Activated CD8-positive, alpha-beta memory T cell treated with anti-CD3 and anti-CD28 coated beads, Interleukin-2, amount 10 ng/mL, durations not matched to agents 7 days and 5 days (primary cell): Measurements from ENCODE around the gene SERPINA12. TPM values are rescaled to one million over a fixed set of nuclear protein-coding genes. Genes with fewer than 3 reads are reported as not detected.

Source experiments
- ATAC-seq: fragments of 150-1000 bp; cut with Tn5 transposase; one replicate; pipeline ENCODE4 v1.10.0; 2021; ENCODE audit warnings: moderate library complexity
- CTCF ChIA-PET: fragments of 350-600 bp; sonication (Branson Sonifier 250); formaldehyde crosslinking; loops from one replicate; lab custom pipeline; 2021; ENCODE audit warnings: antibody characterized with exemption; lab: Charles Lee
- DNase-seq: peaks from one replicate; pipeline ENCODE4 v3.0.0-alpha.2; 2020
- H3K27ac Mint-ChIP-seq: one replicate; pipeline ENCODE4 v1.8.0; 2021; ENCODE audit warnings: mild to moderate bottlenecking, mixed read lengths
- H3K27me3 Mint-ChIP-seq: one replicate; pipeline ENCODE4 v1.8.0; 2021; ENCODE audit warnings: mixed read lengths
- H3K36me3 Mint-ChIP-seq: one replicate; pipeline ENCODE4 v1.8.0; 2021; ENCODE audit warnings: mild to moderate bottlenecking, mixed read lengths
- H3K4me1 Mint-ChIP-seq: one replicate; pipeline ENCODE4 v1.8.0; 2021; ENCODE audit warnings: mixed read lengths
- H3K4me3 Mint-ChIP-seq: one replicate; pipeline ENCODE4 v1.8.0; 2021; ENCODE audit warnings: mild to moderate bottlenecking, moderate library complexity, mixed read lengths
- H3K9me3 Mint-ChIP-seq: one replicate; pipeline ENCODE4 v1.8.0; 2022; ENCODE audit warnings: low read depth, mixed read lengths
- total RNA-seq, 2 experiments: library from RNA; stranded (reverse); gene quantifications; one replicate each; pipeline ENCODE4 v1.2.3, GENCODE V29; 2021

The SERPINA12 gene
- total RNA-seq, 2 experiments from 2014 or later = not detected

DNA sequence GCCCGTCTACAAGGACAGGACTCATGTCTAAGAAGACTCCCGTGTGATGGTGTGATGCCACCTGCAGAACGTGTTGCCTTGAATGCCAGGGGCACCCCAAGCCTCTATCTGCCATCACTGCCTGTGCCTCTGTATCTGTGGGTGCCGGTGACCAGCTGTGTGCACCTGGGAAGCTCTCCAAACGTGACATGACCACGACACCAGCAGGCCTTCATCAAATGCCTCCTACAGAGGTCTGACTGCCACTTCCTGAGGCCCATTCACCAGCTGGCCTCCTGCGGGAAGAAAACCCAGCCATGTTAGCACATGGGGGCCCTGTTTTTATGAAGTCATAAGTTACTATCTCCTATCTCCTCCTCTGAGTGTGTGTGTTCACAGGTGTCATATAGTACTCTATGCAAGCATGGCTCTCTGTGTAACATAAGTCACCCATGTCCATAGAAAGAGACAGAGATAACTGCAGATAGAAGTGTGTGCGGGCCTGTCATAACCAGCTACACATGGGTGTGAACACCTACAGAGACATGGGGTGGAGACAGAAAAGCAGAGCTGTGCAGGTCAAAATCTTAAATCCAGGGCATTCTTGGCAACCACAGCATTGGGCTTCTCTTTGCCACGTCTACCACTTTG is 33.7 kb upstream of the SERPINA12 start:
- CTCF ChIA-PET = no interaction called here
- Mint-ChIP-seq H3K27me3 (no peaks in the 10 kb centered on the region), H3K4me1 (no peaks in the 10 kb centered on the region), H3K36me3 (no peaks in the 10 kb centered on the region), H3K9me3 (no peaks in the 10 kb centered on the region), H3K27ac (no peak overlapping the region), H3K4me3 (no peak overlapping the region)
- ATAC-seq = no peak
- no peak for DNase-seq

DNA sequence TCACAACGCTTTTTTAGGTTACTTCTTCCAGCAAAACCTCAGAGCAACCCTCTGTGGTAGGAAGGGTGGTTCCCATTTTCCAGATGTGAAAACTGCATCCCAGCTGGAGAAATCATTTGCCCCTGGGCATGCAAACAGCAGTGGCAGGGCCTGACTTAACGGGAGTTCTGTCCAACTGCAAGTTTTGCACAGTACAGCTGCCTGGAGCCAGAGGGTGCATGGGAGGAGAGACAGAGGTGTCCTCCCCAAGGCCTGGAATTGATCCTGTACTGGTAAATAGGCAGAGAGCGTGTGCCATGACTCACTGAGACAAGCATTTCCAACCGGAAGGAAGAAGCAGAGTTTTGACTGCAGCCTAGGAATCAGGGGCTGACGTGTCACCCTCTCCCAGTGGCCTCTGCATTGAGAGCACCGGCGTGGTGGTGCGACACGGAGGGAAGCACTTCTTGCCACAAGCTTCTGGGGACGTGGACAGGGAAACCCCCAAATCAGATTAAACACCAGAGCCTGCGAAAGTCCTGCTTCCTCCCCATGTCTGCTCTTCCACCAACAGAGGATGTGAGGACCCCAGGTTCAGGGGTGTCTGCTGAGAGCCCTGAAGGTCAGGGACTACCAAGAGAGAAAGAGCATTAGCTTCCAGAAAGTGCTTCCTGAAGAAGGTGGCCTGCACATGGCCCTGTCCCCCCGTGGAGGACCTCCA is 33.0 kb upstream of the SERPINA12 start:
- CTCF ChIA-PET = no interaction called here
- Mint-ChIP-seq H3K4me1 (no peaks in the 10 kb centered on the region), H3K36me3 (no peaks in the 10 kb centered on the region), H3K4me3 (no peak overlapping the region), H3K9me3 (no peaks in the 10 kb centered on the region), H3K27ac (no peak overlapping the region), H3K27me3 (no peaks in the 10 kb centered on the region)
- ATAC-seq (no peak), DNase-seq (peak; percentile 36)

DNA sequence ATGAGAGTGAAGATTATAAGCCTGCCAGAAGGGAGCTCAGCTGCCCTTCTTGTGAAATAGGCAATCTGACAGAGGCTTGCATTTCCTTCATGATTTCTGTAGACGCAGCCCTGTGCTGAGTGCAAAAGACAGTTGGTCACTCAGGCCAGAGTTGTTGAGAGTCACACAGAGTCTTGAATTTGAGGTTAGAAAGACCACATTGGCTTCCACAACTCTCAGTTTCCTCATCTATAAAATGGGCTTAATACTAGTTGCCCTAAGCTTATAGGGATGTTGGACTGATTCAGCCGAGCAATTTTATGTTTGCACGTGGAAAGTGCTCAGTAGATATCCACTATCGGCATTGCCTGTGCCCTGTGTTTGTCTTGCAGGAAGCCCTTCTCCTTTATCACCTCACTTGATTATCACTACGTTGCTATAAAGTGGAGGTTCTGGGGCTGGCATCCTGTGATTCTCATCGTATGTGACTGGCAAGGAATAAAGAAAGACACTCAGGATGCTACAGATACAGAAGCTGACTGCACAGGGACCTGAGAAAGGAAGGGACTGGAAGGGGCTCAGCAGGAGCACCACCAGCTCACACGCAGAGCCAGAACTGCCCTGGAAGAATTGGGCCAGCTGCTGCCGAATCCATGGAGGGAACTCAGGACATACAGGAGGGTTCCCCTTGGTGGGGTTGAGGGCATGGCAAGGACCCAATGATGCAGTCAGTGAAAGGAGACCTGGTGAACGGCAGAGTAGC is 32.1 kb upstream of the SERPINA12 start:
- no peak overlapping the region for H3K4me3 Mint-ChIP-seq
- H3K4me1 Mint-ChIP-seq = no peaks in the 10 kb centered on the region
- ATAC-seq = no peak
- no peaks in the 10 kb centered on the region for H3K27me3 Mint-ChIP-seq
- H3K27ac Mint-ChIP-seq = no peak overlapping the region
- no peaks in the 10 kb centered on the region for H3K9me3 Mint-ChIP-seq
- no peaks in the 10 kb centered on the region for H3K36me3 Mint-ChIP-seq
- peak; percentile 28 for DNase-seq
- CTCF ChIA-PET = interaction anchor here (1.1 kb wide), 1 partner anchor 8 kb away, joined by 8 read pairs; no protein-coding TSS in a partner anchor

DNA sequence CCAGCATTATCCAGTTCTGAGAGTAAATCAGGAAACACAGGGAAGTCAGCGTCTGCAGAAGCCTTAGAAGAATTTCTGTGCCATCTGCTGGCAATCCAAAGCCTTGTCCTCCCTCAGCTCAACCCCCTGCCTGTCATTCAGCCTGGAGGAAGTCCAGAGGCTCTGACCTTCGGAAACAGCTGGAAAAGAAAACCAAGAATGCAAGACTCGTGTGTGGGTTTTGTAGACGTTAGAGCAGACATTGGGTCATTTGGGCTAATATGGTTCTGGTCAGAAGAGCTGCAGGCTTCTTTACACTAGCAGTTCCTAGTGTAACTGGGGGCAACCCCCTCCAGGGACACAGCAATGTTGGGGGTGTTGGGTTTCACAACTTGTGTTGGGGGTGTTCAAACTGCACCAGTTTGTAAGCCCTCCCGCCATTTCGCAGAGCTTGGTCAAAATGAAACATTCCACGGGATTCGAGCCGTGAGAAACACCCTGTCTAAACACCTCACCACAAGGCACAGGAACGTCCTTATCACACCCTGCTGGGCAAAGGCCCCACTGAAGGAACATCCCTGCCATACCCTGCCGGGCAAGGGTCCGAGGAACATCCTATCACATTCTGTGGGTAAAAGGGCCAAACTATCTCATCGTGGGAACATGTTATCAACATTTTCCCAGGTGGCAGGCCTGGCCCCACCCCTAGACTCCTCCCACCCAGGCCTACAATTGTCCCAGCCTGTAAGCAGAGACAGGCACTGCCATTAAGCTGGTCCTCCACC is 30.9 kb upstream of the SERPINA12 start:
- Mint-ChIP-seq H3K4me3 (no peak overlapping the region), H3K9me3 (no peaks in the 10 kb centered on the region)

DNA sequence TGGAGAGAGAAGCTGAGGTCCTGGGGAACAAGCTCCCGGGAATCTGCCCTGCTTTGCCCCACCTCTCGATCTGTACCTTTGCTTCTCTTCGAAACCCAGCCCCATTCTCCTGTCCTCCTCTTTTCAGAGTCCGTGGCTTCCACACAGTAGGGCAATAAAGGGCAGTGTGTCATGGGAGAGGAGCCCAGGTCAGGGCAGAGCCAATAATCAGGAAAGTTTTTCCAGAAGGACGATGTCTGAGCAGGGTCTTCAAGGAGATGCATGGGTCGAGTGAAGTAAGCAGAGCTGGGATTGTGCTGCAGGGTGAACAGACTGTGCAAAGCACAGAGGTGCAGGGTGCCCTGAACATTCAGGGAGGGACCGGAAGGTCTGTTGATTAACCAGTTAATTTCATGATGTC is 29.9 kb upstream of the SERPINA12 start:
- no peaks in the 10 kb centered on the region for H3K9me3 Mint-ChIP-seq
- no peak for ATAC-seq
- H3K27me3 Mint-ChIP-seq = no peaks in the 10 kb centered on the region
- CTCF ChIA-PET = interaction anchor here (0.6 kb wide), 1 partner anchor 105 kb away, joined by 3 read pairs; no protein-coding TSS in a partner anchor
- no peak overlapping the region for H3K27ac Mint-ChIP-seq
- no peak for DNase-seq
- no peaks in the 10 kb centered on the region for H3K4me1 Mint-ChIP-seq
- H3K36me3 Mint-ChIP-seq = no peaks in the 10 kb centered on the region
- no peak overlapping the region for H3K4me3 Mint-ChIP-seq

More for the DNA sequence above, 30.9 kb upstream of the SERPINA12 start:
- peak; percentile 28 for DNase-seq
- Mint-ChIP-seq H3K27me3 (no peaks in the 10 kb centered on the region), H3K27ac (no peak overlapping the region), H3K36me3 (no peaks in the 10 kb centered on the region), H3K4me1 (no peaks in the 10 kb centered on the region)
- no peak for ATAC-seq
- CTCF ChIA-PET = interaction anchor here (1.1 kb wide), 1 partner anchor 9 kb away, joined by 8 read pairs; no protein-coding TSS in a partner anchor

DNA sequence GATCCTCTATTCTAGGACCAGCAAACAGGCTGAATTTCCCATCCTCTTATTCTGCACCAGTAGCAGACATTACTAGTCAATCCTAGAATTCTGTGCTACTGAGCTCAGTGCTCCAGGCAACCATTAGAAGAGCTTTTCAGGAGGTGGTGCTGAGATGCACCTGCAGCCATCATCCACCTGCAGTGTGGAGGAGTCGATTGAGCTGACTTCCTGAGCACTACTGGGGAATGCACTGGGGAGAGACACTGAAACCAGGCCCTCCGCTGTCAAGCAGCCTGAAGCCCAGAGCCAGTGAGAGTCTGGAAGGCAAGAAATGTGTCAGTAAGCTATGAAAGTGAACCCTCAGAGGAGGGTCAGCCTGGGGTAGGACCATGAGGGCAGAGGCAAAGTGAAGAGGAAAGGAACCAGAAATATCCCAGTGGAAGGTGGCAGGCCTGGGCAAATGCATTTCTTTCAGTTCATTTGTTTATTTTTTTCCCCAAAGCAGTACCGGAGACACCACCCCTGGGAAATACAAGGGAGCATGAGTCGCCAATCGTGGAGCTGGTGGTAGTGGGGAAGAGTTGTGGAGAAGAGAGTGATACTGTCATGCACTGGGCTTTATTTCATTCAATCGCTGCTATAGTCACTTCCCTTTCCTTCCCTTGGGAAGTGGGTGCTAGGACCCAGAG is 28.9 kb upstream of the SERPINA12 start:
- H3K4me1 Mint-ChIP-seq = no peaks in the 10 kb centered on the region
- DNase-seq = peak; percentile 22
- peaks cover 2% of the 10 kb centered on the region for H3K27me3 Mint-ChIP-seq
- CTCF ChIA-PET = interaction anchor here (1.3 kb wide), 1 partner anchor 11 kb away, joined by 5 read pairs; no protein-coding TSS in a partner anchor
- H3K4me3 Mint-ChIP-seq = no peak overlapping the region
- no peaks in the 10 kb centered on the region for H3K9me3 Mint-ChIP-seq
- H3K27ac Mint-ChIP-seq = no peak overlapping the region
- ATAC-seq = no peak
- H3K36me3 Mint-ChIP-seq = no peaks in the 10 kb centered on the region

DNA sequence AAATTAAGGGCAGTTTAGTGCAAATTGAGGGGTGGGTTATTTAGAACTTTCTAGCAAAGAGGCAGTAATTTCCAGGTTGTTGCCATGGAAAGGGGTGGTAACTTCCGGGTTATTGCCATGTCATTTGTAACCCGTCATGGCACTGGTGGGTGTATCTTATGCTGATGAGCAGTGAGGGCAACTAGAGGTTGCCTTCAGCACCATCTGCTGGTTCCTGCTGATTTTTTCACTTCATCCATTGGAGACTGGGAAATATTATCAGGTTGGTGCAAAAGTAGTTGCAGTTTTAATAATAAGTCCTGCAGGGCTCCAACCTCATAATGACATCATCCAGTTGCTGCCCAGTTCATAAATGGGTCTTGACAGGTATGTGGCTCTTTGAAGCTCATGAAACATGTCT is 27.6 kb upstream of the SERPINA12 start:
- DNase-seq (no peak), ATAC-seq (no peak)
- Mint-ChIP-seq H3K9me3 (no peaks in the 10 kb centered on the region), H3K36me3 (no peaks in the 10 kb centered on the region), H3K4me3 (no peak overlapping the region), H3K27ac (no peak overlapping the region), H3K4me1 (no peaks in the 10 kb centered on the region), H3K27me3 (peaks cover 2% of the 10 kb centered on the region)
- CTCF ChIA-PET = no interaction called here

DNA sequence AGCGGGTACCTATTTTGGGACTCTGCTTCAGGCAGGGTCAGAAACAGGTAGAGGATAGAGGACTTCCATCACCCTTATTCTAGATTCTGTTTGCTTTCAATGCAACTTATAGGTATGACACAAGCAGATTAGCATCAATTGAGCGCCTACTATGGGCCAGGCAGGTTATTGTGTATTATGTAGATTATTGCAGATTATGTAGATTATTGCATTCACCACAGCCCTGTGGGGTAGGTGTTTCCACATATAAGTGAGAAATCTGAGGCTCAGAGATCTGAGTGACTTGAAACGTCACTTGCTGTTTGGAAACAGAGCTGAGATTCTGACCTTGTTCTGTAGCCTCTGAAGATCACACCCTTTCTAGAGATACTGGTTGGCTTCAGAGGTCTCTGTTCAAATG is 26.2 kb upstream of the SERPINA12 start:
- H3K36me3 Mint-ChIP-seq = no peaks in the 10 kb centered on the region
- no peak overlapping the region for H3K27ac Mint-ChIP-seq
- no peak for ATAC-seq
- CTCF ChIA-PET = no interaction called here
- no peaks in the 10 kb centered on the region for H3K4me1 Mint-ChIP-seq
- DNase-seq = no peak
- H3K27me3 Mint-ChIP-seq = peaks cover 2% of the 10 kb centered on the region
- no peaks in the 10 kb centered on the region for H3K9me3 Mint-ChIP-seq
- H3K4me3 Mint-ChIP-seq = no peak overlapping the region

DNA sequence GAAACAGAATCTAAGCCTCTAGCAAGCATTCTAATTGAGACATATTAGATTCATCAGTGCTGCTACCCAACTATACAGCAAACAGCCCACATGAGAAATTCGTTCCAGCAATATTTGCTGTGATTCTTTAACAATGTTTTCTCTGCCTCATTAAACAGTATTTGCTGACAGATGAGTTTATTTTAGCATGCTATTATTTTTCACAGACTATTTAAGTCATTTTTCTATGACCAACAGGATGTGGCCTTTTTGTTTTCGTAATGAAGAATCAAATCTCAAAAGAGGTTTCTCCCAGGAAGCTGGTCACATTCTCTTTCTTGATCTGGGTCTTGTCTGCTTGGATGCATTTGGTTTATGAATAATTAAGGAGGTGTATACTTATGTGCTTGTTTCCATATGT is 23.2 kb upstream of the SERPINA12 start:
- Mint-ChIP-seq H3K9me3 (no peaks in the 10 kb centered on the region), H3K36me3 (no peaks in the 10 kb centered on the region), H3K27me3 (peaks cover 5% of the 10 kb centered on the region), H3K4me3 (no peak overlapping the region), H3K27ac (no peak overlapping the region), H3K4me1 (no peaks in the 10 kb centered on the region)
- no peak for DNase-seq
- ATAC-seq = no peak
- CTCF ChIA-PET = interaction anchor here (1.1 to 2.2 kb wide), 3 partner anchors 11 to 46 kb away, joined by 3 to 4 read pairs (median 3); no protein-coding TSS in a partner anchor

DNA sequence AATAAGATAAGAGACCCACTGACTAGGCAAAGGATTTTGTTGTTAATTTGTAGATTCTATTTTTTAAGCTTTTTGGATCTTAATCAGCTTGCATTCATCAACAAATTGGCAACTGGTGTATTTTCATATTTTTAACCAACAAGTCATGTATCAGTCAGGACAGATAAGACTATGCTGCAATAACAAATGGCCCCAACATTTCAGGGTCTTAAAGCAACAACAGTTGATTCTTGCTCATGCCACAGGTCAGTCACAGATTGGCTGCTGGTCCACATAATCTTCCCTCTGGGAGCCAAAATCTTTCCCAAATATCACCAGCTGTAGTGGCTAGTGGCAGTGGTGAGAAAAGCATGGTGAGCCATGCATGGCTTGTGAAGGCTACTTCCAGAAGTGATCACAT is 21.9 kb upstream of the SERPINA12 start:
- Mint-ChIP-seq H3K36me3 (no peaks in the 10 kb centered on the region), H3K4me1 (no peaks in the 10 kb centered on the region), H3K4me3 (no peak overlapping the region), H3K9me3 (no peaks in the 10 kb centered on the region), H3K27ac (no peak overlapping the region), H3K27me3 (peaks cover 13% of the 10 kb centered on the region)
- CTCF ChIA-PET = interaction anchor here (2.2 kb wide), 1 partner anchor 45 kb away, joined by 4 read pairs; no protein-coding TSS in a partner anchor
- no peak for ATAC-seq
- DNase-seq = no peak

DNA sequence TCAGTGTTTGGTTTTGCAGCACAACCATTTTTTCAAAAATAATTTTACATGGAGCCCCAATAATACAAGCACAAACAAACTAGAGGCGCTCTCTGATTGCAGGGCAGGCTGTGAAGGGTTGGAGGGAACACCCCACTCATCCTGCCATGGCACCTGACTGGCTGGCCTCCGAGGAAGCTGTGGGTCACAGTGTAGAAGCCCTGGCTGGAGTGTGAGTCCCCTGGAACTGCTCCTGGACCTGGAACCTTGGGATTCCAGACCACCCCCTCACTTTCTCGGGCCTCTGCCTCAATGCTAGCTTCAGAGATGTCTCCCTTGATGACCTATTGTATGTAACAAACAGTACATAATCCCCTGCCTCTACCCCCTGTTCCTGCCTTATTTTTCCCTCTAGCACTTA is 14.8 kb upstream of the SERPINA12 start:
- H3K9me3 Mint-ChIP-seq = peaks cover 9% of the 10 kb centered on the region
- CTCF ChIA-PET = no interaction called here
- no peaks in the 10 kb centered on the region for H3K36me3 Mint-ChIP-seq
- ATAC-seq (no peak), DNase-seq (peak; percentile 28)
- no peak overlapping the region for H3K27ac Mint-ChIP-seq
- H3K4me1 Mint-ChIP-seq = no peaks in the 10 kb centered on the region
- peaks cover 17% of the 10 kb centered on the region for H3K27me3 Mint-ChIP-seq
- no peak overlapping the region for H3K4me3 Mint-ChIP-seq

DNA sequence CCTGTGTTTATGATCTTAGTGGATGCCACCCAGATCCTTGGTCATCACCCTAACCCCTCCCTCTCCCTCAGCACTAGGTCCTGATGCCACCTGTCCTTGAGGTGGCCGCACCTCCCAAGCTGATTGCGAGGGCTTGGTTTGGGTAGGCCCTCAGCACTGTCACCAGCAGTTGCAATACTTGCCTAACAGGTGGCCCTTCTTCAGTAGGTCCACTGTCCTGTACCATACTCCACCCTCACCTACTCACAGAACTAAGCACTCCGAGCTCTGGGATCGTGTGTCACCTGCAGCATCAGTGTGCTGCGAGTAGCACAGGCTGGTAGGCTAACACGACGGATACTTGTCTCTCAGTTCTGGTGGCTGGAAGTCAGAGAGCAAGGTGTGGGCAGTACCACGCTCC is 14.0 kb upstream of the SERPINA12 start:
- H3K36me3 Mint-ChIP-seq = no peaks in the 10 kb centered on the region
- ATAC-seq = no peak
- CTCF ChIA-PET = no interaction called here

More for the DNA sequence above, 14.0 kb upstream of the SERPINA12 start:
- H3K4me3 Mint-ChIP-seq = no peak overlapping the region
- no peak for DNase-seq
- H3K4me1 Mint-ChIP-seq = no peaks in the 10 kb centered on the region
- peaks cover 13% of the 10 kb centered on the region for H3K9me3 Mint-ChIP-seq
- no peak overlapping the region for H3K27ac Mint-ChIP-seq
- peaks cover 17% of the 10 kb centered on the region for H3K27me3 Mint-ChIP-seq
